ENCODE data around the gene CA5A.

Gene CA5A

DNA sequence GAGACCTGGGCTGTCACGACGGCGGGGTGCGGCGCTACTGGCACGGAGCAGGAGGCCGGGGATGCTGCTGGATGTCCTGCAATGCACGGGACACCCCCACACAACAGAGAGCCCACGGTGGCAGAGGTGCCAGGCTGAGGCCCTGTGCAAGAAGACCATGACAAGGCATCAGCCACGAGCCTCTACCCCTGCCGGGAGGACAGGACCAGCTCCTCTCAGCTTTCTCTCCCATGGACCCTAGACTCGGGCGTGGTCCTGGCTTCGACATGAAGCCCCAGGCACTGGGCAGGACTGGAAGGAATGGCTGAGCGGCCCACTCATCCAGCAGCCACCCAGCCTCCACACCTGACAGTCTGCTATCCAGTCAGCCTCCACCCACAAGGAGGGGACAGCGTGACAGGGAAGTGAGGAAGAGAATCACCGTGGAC is 92.6 kb downstream of the CA5A start:
- Histone ChIP-seq H3K27me3 (ENCODE audit: insufficient read depth, poor library complexity, severe bottlenecking) (no peaks in the 10 kb centered on the region), H3K27ac (replicated peaks) (no peak overlapping the region), H3K4me3 (replicated peaks; ENCODE audit: insufficient read depth, low read length) (no peak overlapping the region)
- no peak for DNase-seq (ENCODE audit: low read depth in 1 of 2, low spot score in 1 of 2)
- TF ChIP-seq SPI1 (IDR thresholded peaks at IDR 0.05; ENCODE audit: borderline replicate concordance, low read depth) (no peak), POLR2AphosphoS5 (IDR thresholded peaks at IDR 0.05; ENCODE audit: low read depth) (no peak), GABPA (IDR thresholded peaks at IDR 0.05; ENCODE audit: low read depth) (no peak)
- TF ChIP-seq, protein P1, sequence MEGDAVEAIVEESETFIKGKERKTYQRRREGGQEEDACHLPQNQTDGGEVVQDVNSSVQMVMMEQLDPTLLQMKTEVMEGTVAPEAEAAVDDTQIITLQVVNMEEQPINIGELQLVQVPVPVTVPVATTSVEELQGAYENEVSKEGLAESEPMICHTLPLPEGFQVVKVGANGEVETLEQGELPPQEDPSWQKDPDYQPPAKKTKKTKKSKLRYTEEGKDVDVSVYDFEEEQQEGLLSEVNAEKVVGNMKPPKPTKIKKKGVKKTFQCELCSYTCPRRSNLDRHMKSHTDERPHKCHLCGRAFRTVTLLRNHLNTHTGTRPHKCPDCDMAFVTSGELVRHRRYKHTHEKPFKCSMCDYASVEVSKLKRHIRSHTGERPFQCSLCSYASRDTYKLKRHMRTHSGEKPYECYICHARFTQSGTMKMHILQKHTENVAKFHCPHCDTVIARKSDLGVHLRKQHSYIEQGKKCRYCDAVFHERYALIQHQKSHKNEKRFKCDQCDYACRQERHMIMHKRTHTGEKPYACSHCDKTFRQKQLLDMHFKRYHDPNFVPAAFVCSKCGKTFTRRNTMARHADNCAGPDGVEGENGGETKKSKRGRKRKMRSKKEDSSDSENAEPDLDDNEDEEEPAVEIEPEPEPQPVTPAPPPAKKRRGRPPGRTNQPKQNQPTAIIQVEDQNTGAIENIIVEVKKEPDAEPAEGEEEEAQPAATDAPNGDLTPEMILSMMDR (IDR thresholded peaks at IDR 0.05; ENCODE audit: insufficient read depth, low read length), result no peak
- TF ChIP-seq, protein P2, sequence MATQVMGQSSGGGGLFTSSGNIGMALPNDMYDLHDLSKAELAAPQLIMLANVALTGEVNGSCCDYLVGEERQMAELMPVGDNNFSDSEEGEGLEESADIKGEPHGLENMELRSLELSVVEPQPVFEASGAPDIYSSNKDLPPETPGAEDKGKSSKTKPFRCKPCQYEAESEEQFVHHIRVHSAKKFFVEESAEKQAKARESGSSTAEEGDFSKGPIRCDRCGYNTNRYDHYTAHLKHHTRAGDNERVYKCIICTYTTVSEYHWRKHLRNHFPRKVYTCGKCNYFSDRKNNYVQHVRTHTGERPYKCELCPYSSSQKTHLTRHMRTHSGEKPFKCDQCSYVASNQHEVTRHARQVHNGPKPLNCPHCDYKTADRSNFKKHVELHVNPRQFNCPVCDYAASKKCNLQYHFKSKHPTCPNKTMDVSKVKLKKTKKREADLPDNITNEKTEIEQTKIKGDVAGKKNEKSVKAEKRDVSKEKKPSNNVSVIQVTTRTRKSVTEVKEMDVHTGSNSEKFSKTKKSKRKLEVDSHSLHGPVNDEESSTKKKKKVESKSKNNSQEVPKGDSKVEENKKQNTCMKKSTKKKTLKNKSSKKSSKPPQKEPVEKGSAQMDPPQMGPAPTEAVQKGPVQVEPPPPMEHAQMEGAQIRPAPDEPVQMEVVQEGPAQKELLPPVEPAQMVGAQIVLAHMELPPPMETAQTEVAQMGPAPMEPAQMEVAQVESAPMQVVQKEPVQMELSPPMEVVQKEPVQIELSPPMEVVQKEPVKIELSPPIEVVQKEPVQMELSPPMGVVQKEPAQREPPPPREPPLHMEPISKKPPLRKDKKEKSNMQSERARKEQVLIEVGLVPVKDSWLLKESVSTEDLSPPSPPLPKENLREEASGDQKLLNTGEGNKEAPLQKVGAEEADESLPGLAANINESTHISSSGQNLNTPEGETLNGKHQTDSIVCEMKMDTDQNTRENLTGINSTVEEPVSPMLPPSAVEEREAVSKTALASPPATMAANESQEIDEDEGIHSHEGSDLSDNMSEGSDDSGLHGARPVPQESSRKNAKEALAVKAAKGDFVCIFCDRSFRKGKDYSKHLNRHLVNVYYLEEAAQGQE (IDR thresholded peaks at IDR 0.05; ENCODE audit: insufficient replicate concordance, low read depth), result no peak

DNA sequence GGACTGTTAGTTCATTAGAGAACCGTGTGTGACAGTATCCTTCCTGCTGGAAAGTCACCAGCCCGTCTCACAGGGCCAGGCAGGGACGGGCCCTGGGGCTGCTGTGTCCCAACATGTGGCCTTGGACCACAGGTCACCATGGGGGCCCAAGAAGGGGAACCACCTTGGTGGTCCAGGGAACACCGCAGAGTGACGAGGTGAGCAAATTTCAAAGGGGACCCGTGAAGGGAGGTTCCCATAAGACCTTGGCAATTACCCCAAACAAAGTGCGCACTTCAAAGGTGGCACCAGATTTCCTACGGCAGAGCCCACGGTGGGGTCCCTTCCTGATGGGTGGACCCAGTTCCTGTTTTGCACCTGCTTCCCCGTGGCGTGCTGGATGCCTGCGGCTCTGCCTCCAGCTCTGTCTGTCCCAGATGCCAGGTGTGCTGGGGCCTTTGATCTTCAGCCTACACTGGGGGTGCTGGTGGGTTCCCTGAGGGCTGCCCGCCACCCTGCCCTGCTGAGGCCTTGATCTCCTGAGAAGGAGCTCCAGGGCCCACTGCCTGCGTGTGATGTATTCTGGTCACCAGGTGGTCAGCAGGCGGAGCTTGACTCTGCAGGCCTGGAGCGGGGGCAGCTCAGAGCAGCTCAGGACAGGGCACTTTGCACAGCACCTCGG is 94.0 kb downstream of the CA5A start:
- Histone ChIP-seq H3K27me3 (ENCODE audit: insufficient read depth, poor library complexity, severe bottlenecking) (no peaks in the 10 kb centered on the region), H3K4me3 (replicated peaks; ENCODE audit: insufficient read depth, low read length) (no peak overlapping the region), H3K27ac (replicated peaks) (no peak overlapping the region)
- TF ChIP-seq SPI1 (IDR thresholded peaks at IDR 0.05; ENCODE audit: borderline replicate concordance, low read depth), result no peak
- TF ChIP-seq, protein P2 (IDR thresholded peaks at IDR 0.05; ENCODE audit: insufficient replicate concordance, low read depth), result no peak
- TF ChIP-seq, protein P1 (IDR thresholded peaks at IDR 0.05; ENCODE audit: insufficient read depth, low read length), result no peak
- no peak for TF ChIP-seq GABPA (IDR thresholded peaks at IDR 0.05; ENCODE audit: low read depth)
- no peak for TF ChIP-seq POLR2AphosphoS5 (IDR thresholded peaks at IDR 0.05; ENCODE audit: low read depth)
- no peak for DNase-seq (ENCODE audit: low read depth in 1 of 2, low spot score in 1 of 2)

DNA sequence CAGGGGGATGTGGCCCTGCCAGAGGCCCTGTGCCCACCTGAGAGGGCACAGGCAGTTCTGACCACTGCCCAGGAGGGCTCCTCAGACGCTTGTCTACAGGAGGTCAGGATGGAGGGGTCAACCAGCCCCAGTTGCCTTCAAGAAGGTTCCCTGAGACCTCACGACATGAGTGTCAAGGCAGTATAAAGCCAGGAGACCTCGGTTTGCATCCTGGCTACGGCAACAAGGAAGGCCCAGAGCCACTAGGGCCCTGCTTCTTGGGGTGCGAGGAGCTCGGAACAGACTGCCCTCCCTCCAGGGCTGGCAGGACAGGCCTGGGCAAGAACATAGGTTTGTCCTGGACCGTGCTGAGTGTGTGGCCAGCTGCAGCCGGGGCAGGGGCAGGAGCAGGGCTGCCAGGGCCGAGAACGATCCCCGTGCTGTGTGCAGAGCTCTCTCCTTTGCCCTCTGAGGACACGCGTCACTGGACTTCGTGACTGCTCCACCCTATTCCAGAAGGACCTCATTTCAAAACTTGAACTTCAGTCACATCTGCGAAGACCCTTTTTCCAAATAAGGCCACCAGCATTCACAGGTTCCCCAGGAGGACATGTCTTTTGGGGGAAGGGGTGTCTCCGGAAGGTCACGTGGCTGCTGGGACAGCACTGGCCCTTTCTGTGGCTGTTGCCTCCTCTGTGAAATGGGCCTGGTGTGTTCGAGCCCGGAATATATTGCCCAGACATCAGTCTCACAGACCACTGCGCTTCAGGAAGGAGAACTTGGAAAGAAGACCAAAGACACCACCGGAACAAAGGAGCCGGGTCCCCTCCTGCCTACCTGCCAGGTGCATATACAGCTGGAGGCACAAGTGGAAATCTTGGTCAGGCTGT is 94.8 kb downstream of the CA5A start:
- Histone ChIP-seq H3K27ac (replicated peaks) (no peak overlapping the region), H3K4me3 (replicated peaks; ENCODE audit: insufficient read depth, low read length) (no peak overlapping the region), H3K27me3 (ENCODE audit: insufficient read depth, poor library complexity, severe bottlenecking) (no peaks in the 10 kb centered on the region)
- no peak for DNase-seq (ENCODE audit: low read depth in 1 of 2, low spot score in 1 of 2)
- TF ChIP-seq GABPA (IDR thresholded peaks at IDR 0.05; ENCODE audit: low read depth) (no peak), SPI1 (IDR thresholded peaks at IDR 0.05; ENCODE audit: borderline replicate concordance, low read depth) (no peak), POLR2AphosphoS5 (IDR thresholded peaks at IDR 0.05; ENCODE audit: low read depth) (no peak)
- TF ChIP-seq, protein P2 (IDR thresholded peaks at IDR 0.05; ENCODE audit: insufficient replicate concordance, low read depth), result no peak
- TF ChIP-seq, protein P1 (IDR thresholded peaks at IDR 0.05; ENCODE audit: insufficient read depth, low read length), result no peak

All from HL-60 (cell line).